SJCRH30 (cell line): ENCODE results near the gene IGSF10. TPM values are rescaled to one million over a fixed set of nuclear protein-coding genes. Genes with fewer than 3 reads are reported as not detected.

Experiments
- DNase-seq, 2 experiments: peaks; one replicate each; pipeline ENCODE4 v3.0.0-alpha.2; 2015 to 2020
- H3K27ac ChIP-seq: fragments of 250-450 bp; sonication (Bioruptor Pico); 2 replicates; pipeline ENCODE4 v1.5.1; 2020; ENCODE audit warnings: mild to moderate bottlenecking, moderate library complexity
- H3K27me3 ChIP-seq: fragments of 250-450 bp; sonication (Bioruptor Pico); 2 replicates; pipeline ENCODE4 v1.5.1; 2020; ENCODE audit warnings: mild to moderate bottlenecking, moderate library complexity
- H3K36me3 ChIP-seq: fragments of 250-450 bp; sonication (Bioruptor Pico); 2 replicates; pipeline ENCODE4 v1.5.1; 2020; ENCODE audit warnings: mild to moderate bottlenecking, moderate library complexity
- H3K4me1 ChIP-seq: fragments of 250-450 bp; sonication (Bioruptor Pico); 2 replicates; pipeline ENCODE4 v1.5.1; 2020; ENCODE audit warnings: mild to moderate bottlenecking, moderate library complexity
- H3K4me3 ChIP-seq: fragments of 250-450 bp; sonication (Bioruptor Pico); 2 replicates; pipeline ENCODE4 v1.5.1; 2020; ENCODE audit warnings: mild to moderate bottlenecking, moderate library complexity
- H3K9me3 ChIP-seq: fragments of 250-450 bp; sonication (Bioruptor Pico); replicated peaks from 2 replicates; pipeline ENCODE4 v1.5.1; 2020; ENCODE audit warnings: mild to moderate bottlenecking, moderate library complexity
- total RNA-seq: library from RNA; depleted of rRNA; stranded (reverse); fragments of >200 nt; shearing (Covaris generic); gene quantifications from 2 replicates; pipeline ENCODE4 v1.2.3, GENCODE V29; 2014

IGSF10 gene
- total RNA-seq, 1 experiment from 2014 or later = not detected

- Histone ChIP-seq H3K27me3 (no peaks in the 10 kb centered on the region), H3K4me3 (no peak overlapping the region), H3K9me3 (no peaks in the 10 kb centered on the region), H3K4me1 (no peaks in the 10 kb centered on the region), H3K27ac (no peak overlapping the region), H3K36me3 (no peaks in the 10 kb centered on the region)
- no peak for DNase-seq
These were observed 17.5 kb upstream of the IGSF10 start for GRCh38 chr3:151478335-151478697.

GRCh38 chr3:151477591-151478334 lies 16.9 kb upstream of the IGSF10 start:
- H3K27ac ChIP-seq = no peak overlapping the region
- no peaks in the 10 kb centered on the region for H3K9me3 ChIP-seq
- no peak overlapping the region for H3K4me3 ChIP-seq
- no peaks in the 10 kb centered on the region for H3K36me3 ChIP-seq
- no peaks in the 10 kb centered on the region for H3K4me1 ChIP-seq
- no peaks in the 10 kb centered on the region for H3K27me3 ChIP-seq
- no peak for DNase-seq

GRCh38 chr3:151476344-151477018 lies 15.6 kb upstream of the IGSF10 start:
- Histone ChIP-seq H3K4me1 (no peaks in the 10 kb centered on the region), H3K27me3 (no peaks in the 10 kb centered on the region), H3K27ac (no peak overlapping the region)

GRCh38 chr3:151468284-151468917 lies 7.5 kb upstream of the IGSF10 start:
- no peaks in the 10 kb centered on the region for H3K27me3 ChIP-seq
- H3K4me3 ChIP-seq = no peak overlapping the region
- peak; percentile 30 to 76 for DNase-seq
- no peaks in the 10 kb centered on the region for H3K9me3 ChIP-seq
- H3K36me3 ChIP-seq = no peaks in the 10 kb centered on the region
- H3K27ac ChIP-seq = no peak overlapping the region
- H3K4me1 ChIP-seq = no peaks in the 10 kb centered on the region

More at GRCh38 chr3:151476344-151477018, 15.6 kb upstream of the IGSF10 start:
- Histone ChIP-seq H3K9me3 (no peaks in the 10 kb centered on the region), H3K4me3 (no peak overlapping the region), H3K36me3 (no peaks in the 10 kb centered on the region)
- no peak for DNase-seq

- DNase-seq = no peak
- Histone ChIP-seq H3K36me3 (no peaks in the 10 kb centered on the region), H3K4me1 (no peaks in the 10 kb centered on the region), H3K27me3 (peaks cover 8% of the 10 kb centered on the region; the same call in 1 of the 2 replicates), H3K9me3 (no peaks in the 10 kb centered on the region), H3K4me3 (no peak overlapping the region), H3K27ac (no peak overlapping the region)
These were observed 6.2 kb upstream of the IGSF10 start for GRCh38 chr3:151467069-151467468.

- H3K36me3 ChIP-seq = no peaks in the 10 kb centered on the region
- H3K27me3 ChIP-seq = peaks cover 8% of the 10 kb centered on the region; the same call in 1 of the 2 replicates
- DNase-seq = no peak
- no peak overlapping the region for H3K27ac ChIP-seq
- H3K4me1 ChIP-seq = no peaks in the 10 kb centered on the region
- H3K4me3 ChIP-seq = no peak overlapping the region
- H3K9me3 ChIP-seq = no peaks in the 10 kb centered on the region
These were observed 2.1 kb upstream of the IGSF10 start for GRCh38 chr3:151462991-151463390.

- no peak overlapping the region for H3K4me3 ChIP-seq
- no peaks in the 10 kb centered on the region for H3K36me3 ChIP-seq
- H3K27ac ChIP-seq = no peak overlapping the region
- no peak for DNase-seq
- H3K4me1 ChIP-seq = no peaks in the 10 kb centered on the region
- H3K27me3 ChIP-seq = peaks cover 8% of the 10 kb centered on the region; the same call in 1 of the 2 replicates
- H3K9me3 ChIP-seq = no peaks in the 10 kb centered on the region
These were observed 1.5 kb upstream of the IGSF10 start for GRCh38 chr3:151462278-151462780.

- DNase-seq = no peak
- no peak overlapping the region for H3K4me3 ChIP-seq
- no peaks in the 10 kb centered on the region for H3K9me3 ChIP-seq
These were observed 633 bp downstream of the IGSF10 start for GRCh38 chr3:151460228-151460627.

GRCh38 chr3:151459358-151459757 lies 1.5 kb downstream of the IGSF10 start:
- DNase-seq = no peak
- Histone ChIP-seq H3K4me1 (no peaks in the 10 kb centered on the region), H3K9me3 (no peaks in the 10 kb centered on the region), H3K4me3 (no peak overlapping the region), H3K27ac (no peak overlapping the region), H3K36me3 (no peaks in the 10 kb centered on the region), H3K27me3 (peaks cover 8% of the 10 kb centered on the region; the same call in 1 of the 2 replicates)

More at GRCh38 chr3:151460228-151460627, 633 bp downstream of the IGSF10 start:
- no peaks in the 10 kb centered on the region for H3K36me3 ChIP-seq
- peaks cover 8% of the 10 kb centered on the region; the same call in 1 of the 2 replicates for H3K27me3 ChIP-seq
- H3K27ac ChIP-seq = no peak overlapping the region
- H3K4me1 ChIP-seq = no peaks in the 10 kb centered on the region

GRCh38 chr3:151456065-151456464 lies 4.8 kb downstream of the IGSF10 start:
- no peaks in the 10 kb centered on the region for H3K27me3 ChIP-seq
- H3K4me1 ChIP-seq = no peaks in the 10 kb centered on the region
- no peak overlapping the region for H3K4me3 ChIP-seq
- no peaks in the 10 kb centered on the region for H3K9me3 ChIP-seq
- no peaks in the 10 kb centered on the region for H3K36me3 ChIP-seq
- no peak overlapping the region for H3K27ac ChIP-seq
- DNase-seq = no peak

GRCh38 chr3:151452841-151453240 lies 8.0 kb downstream of the IGSF10 start:
- DNase-seq = no peak
- Histone ChIP-seq H3K4me1 (no peaks in the 10 kb centered on the region), H3K9me3 (no peaks in the 10 kb centered on the region)

GRCh38 chr3:151452368-151452767 lies 8.5 kb downstream of the IGSF10 start:
- H3K27me3 ChIP-seq = no peaks in the 10 kb centered on the region

More at GRCh38 chr3:151452841-151453240, 8.0 kb downstream of the IGSF10 start:
- H3K27me3 ChIP-seq = no peaks in the 10 kb centered on the region
- H3K36me3 ChIP-seq = no peaks in the 10 kb centered on the region
- H3K4me3 ChIP-seq = no peak overlapping the region
- H3K27ac ChIP-seq = no peak overlapping the region

GRCh38 chr3:151446002-151446340 lies 14.9 kb downstream of the IGSF10 start:
- DNase-seq = no peak

More at GRCh38 chr3:151452368-151452767, 8.5 kb downstream of the IGSF10 start:
- H3K9me3 ChIP-seq = no peaks in the 10 kb centered on the region
- H3K36me3 ChIP-seq = no peaks in the 10 kb centered on the region
- DNase-seq = no peak
- no peak overlapping the region for H3K27ac ChIP-seq
- no peak overlapping the region for H3K4me3 ChIP-seq
- no peaks in the 10 kb centered on the region for H3K4me1 ChIP-seq

GRCh38 chr3:151445273-151446001 lies 15.4 kb downstream of the IGSF10 start:
- Histone ChIP-seq H3K27ac (no peak overlapping the region), H3K4me1 (no peaks in the 10 kb centered on the region), H3K27me3 (no peaks in the 10 kb centered on the region), H3K9me3 (no peaks in the 10 kb centered on the region), H3K36me3 (no peaks in the 10 kb centered on the region), H3K4me3 (no peak overlapping the region)
- DNase-seq = no peak

More at GRCh38 chr3:151446002-151446340, 14.9 kb downstream of the IGSF10 start:
- H3K27ac ChIP-seq = no peak overlapping the region
- H3K9me3 ChIP-seq = no peaks in the 10 kb centered on the region
- no peaks in the 10 kb centered on the region for H3K4me1 ChIP-seq
- no peak overlapping the region for H3K4me3 ChIP-seq
- H3K27me3 ChIP-seq = no peaks in the 10 kb centered on the region
- H3K36me3 ChIP-seq = no peaks in the 10 kb centered on the region
